ENCODE measurements around the gene MRPL21. TPM values are rescaled to one million over a fixed set of nuclear protein-coding genes. Genes with fewer than 3 reads are reported as not detected.

MRPL21 gene
- total and polyA plus RNA-seq, 8 donors = 17.9 to 42.1 (median 25.4) TPM

DNA sequence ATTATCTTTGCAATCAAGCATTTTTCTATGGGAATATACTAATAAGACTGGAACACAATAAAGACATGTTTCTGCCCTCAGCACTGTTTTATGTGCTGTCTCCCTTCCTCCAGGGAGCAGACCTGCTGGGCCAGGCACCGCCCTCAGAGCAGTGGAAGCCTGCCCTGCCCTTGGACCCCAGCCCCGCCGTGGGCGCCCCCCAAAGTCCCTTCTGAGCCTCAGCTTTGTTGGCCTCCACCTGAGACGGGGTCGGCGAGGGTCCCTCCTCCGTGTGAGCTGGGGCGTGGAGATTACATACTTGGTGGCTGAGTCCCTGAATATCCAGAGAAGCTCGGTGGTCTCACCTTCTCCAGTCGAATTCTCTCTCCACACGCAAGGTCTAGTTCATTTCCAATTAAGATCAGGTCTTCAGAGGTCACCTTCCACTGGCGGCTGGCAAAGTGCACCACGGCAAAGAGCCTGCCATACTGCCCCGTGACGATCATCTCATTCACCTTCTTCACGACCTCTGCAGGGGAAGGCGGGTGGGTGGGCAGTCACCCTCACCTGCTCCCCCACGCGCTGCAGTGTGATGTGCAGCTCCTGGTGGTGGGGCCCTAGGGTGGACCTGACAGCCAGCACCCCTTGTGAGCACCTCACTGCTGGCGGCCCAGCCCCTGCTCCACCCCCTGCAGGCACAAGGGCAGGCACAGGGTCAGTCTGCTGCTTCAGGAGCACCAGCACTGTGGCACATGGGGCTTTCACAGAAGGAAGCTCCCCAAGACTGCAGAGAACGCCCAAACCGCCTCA, 7.3 kb downstream of the MRPL21 start:
- intact Hi-C loops (cut with DNase I) = no loop called here
- 91 to 92% methylated on average over 23 of the region's 23 CpGs for WGBS, 2 donors
- no peak for ATAC-seq
- H3K36me3 ChIP-seq = peaks cover 2 to 50% (median 31%) of the 10 kb centered on the region in 3 donors
- DNase-seq = no peak
- H3K4me1 ChIP-seq = no peaks in the 10 kb centered on the region
- H3K4me3 ChIP-seq = no peak overlapping the region
- no peak overlapping the region for H3K27ac ChIP-seq
- no peaks in the 10 kb centered on the region for H3K9me3 ChIP-seq
- TF ChIP-seq, protein P1, sequence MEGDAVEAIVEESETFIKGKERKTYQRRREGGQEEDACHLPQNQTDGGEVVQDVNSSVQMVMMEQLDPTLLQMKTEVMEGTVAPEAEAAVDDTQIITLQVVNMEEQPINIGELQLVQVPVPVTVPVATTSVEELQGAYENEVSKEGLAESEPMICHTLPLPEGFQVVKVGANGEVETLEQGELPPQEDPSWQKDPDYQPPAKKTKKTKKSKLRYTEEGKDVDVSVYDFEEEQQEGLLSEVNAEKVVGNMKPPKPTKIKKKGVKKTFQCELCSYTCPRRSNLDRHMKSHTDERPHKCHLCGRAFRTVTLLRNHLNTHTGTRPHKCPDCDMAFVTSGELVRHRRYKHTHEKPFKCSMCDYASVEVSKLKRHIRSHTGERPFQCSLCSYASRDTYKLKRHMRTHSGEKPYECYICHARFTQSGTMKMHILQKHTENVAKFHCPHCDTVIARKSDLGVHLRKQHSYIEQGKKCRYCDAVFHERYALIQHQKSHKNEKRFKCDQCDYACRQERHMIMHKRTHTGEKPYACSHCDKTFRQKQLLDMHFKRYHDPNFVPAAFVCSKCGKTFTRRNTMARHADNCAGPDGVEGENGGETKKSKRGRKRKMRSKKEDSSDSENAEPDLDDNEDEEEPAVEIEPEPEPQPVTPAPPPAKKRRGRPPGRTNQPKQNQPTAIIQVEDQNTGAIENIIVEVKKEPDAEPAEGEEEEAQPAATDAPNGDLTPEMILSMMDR (IDR thresholded peaks at IDR 0.05) = no peak
- no peak for FAIRE-seq
- no peaks in the 10 kb centered on the region for H3K27me3 ChIP-seq

DNA sequence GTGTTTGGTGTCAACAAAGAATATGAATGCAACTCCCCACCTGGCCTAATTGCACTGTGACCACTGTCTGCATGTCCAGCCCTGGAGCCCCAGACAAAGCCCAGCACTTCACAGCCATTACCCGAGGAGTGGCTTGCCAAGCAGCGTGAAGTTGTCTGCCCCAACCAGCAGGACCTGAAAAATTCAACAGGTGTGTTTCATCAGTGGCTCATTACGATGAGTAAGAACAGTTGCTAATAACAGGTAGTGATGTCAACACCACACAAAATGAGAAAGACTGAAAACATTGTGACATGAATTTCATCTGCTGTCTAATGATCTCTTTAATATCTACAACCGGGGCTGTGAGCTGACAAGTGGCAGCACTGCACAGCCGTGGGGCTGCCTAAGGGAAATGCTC, 10.3 kb downstream of the MRPL21 start:
- Histone ChIP-seq H3K4me1 (no peaks in the 10 kb centered on the region), H3K27me3 (no peaks in the 10 kb centered on the region), H3K36me3 (peaks cover 2 to 43% (median 31%) of the 10 kb centered on the region in 3 donors), H3K27ac (no peak overlapping the region), H3K4me3 (no peak overlapping the region), H3K9me3 (no peaks in the 10 kb centered on the region)
- FAIRE-seq (no peak), DNase-seq (no peak), ATAC-seq (no peak)
- 89 to 91% methylated on average over 5 of the region's 5 CpGs for WGBS, 2 donors
- intact Hi-C loops (cut with DNase I) = no loop called here
- TF ChIP-seq, protein P1 (IDR thresholded peaks at IDR 0.05) = no peak

DNA sequence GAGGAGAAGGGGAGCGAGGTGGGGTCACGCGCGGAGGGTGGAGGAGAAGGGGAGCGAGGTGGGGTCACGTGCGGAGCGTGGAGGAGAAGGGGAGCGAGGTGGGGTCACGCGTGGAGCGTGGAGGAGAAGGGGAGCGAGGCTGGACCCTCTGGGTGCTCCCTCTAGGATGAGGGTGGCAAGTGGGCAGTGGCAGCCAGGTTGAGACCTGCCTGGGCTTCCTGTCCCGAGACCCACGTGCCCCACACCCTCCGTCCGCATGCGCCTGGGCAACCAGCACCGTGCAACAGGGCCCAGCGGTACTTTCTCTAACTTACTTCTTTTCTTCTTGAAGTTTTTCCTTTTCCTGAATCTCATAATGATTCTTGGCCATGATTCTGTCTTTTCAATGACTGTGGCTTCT, 11.1 kb downstream of the MRPL21 start:
- no peak for FAIRE-seq
- Histone ChIP-seq H3K27ac (no peak overlapping the region), H3K27me3 (no peaks in the 10 kb centered on the region), H3K36me3 (peaks cover 2 to 41% (median 31%) of the 10 kb centered on the region in 3 donors), H3K9me3 (no peaks in the 10 kb centered on the region), H3K4me1 (no peaks in the 10 kb centered on the region), H3K4me3 (no peak overlapping the region)
- TF ChIP-seq, protein P1 (IDR thresholded peaks at IDR 0.05) = no peak
- ATAC-seq = no peak
- WGBS, 2 donors = 97 to 98% methylated on average over 20 of the region's 20 CpGs
- intact Hi-C loops (cut with DNase I) = no loop called here
- no peak for DNase-seq

DNA sequence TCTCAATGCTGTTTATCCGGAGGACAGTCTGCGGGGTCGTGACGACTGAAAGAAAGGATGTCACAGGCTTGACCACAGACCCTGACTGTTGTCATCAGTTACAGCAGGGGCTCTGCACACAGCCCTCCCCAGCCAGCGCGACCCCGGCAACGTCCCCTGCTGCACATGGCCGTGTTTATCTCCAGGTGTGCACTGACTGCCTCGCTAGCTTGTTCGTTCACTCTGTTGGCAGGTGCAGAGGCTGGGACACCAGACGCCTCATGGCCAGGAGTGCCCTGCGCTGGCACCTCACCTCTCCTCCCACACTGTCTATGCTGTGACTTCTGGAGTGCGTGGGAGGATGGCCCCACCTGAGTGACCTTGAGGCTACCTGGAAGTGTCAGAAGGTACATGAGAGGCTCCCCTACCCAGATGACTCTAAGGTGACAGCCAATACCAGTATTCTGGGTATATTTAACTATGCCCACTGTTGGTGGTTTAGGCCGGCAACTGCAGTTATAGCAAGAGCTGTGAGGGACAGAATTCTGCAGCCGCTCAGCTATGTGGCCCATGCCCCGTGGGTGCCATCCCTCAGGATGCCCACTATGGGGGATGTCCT, 12.2 kb downstream of the MRPL21 start:
- ATAC-seq (peak in 3 of 4 donors; percentile 29 to 36 (median 34)), DNase-seq (no peak), FAIRE-seq (no peak)
- Histone ChIP-seq H3K4me3 (no peak overlapping the region), H3K27ac (peak overlapping the region; percentile 0 to 54 (median 30)), H3K27me3 (no peaks in the 10 kb centered on the region), H3K4me1 (no peaks in the 10 kb centered on the region), H3K36me3 (peaks cover under 1 to 30% (median 26%) of the 10 kb centered on the region in 3 donors), H3K9me3 (no peaks in the 10 kb centered on the region)
- intact Hi-C loops (cut with DNase I) = no loop called here
- 68 to 78% methylated on average over 17 of the region's 17 CpGs for WGBS, 2 donors
- TF ChIP-seq, protein P1 (IDR thresholded peaks at IDR 0.05) = no peak
